ENCODE results near the gene SORCS2.

Gene SORCS2

DNA sequence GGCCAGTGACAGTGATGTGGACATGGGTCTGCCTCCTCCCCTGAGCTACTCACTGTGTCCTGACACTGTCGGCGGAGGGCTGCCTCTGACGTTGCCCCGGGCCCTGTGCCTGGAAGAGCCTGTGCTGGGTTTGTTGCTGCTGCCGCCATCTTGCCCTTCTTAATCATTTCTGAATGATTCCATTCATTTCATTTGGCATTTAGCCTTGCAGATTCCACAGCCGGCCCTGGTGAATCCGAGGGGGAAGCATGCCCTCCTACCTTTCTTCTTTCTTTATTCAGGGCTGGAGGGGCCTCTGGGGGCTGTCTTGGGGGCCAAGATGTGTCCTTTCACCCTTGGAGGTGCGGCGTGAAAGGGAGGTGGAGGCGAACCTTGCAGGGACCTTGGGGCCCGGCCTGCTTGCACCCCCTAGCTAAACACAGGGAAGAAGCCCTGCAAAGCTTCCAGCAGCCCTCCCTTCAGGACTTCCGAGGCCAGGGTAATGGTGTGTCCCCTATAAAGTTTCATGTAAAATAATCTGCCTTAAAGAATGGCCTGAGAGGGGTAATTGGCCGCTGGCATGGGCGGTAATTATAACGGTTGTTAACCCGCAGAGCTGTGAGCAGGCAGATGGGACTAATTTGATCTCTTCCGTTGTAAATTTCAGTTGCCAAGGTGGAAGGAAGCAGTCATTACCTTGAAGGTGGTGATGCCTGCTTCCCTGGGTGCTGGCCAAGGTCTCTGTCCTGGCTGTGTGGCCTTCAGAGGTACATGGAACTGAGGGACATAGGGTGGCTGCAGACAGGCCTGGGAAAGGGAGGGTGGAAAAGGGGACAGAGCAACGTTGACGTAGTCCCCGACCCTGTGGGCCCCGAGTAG lies 150.1 kb downstream of the SORCS2 start:
- no peak for DNase-seq

DNA sequence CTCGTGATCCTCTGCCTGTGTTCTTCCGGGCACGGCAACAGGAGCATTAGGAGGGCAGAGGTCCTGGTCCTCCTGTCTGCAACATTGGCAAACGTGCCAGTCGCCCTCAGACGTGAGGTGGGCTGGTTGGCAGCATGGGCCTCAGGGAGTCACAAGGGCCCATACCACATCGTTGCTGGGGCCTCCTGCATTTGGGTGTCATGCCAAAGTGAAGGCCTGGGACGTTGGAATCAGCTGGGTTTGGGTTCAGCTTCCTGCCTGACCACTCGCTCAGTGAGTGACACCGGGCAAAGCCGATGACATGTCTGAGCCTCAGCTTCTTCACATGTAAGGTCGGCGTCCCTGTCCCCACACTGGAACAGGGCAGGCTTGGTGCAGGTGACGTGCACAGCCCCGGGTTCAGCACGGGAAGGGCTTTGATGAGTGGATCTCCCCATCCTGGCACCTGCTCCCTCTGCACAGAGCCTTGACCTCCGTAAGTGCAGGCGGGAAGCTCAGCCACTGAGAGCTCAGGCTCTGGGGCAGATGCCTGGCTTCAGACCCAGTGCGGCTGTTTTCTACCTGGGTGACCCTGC lies 150.8 kb downstream of the SORCS2 start:
- no peak for DNase-seq

- no peak for DNase-seq
Observed at GRCh38 chr4:7343950-7344349, 151.6 kb downstream of the SORCS2 start.

GRCh38 chr4:7344636-7345155 lies 152.4 kb downstream of the SORCS2 start:
- no peak for DNase-seq

GRCh38 chr4:7347981-7348380 lies 155.6 kb downstream of the SORCS2 start:
- no peak for DNase-seq

GRCh38 chr4:7348946-7349900 lies 156.9 kb downstream of the SORCS2 start:
- no peak for DNase-seq

- no peak for DNase-seq
Observed at GRCh38 chr4:7350396-7350795, 158.1 kb downstream of the SORCS2 start.

DNA sequence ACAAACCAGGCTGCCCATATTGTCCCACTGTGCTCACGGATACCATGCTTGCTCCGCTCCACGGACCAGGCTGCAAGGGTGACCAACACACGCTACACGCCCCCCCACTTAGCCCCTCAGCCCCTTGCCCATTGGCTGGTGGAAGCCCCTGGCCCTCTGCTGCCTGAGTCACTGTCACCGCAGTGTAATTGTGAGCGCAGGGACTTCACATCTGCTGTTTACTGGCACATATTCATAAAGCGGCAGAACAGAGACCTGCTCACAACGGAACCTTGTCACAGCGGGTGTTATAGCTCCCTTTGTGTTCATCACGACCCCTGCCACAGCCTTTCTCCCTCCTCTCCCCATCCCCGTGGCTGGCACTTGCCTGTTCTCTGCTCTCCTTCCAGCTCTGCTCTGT lies 158.7 kb downstream of the SORCS2 start:
- no peak for DNase-seq

GRCh38 chr4:7352486-7352885 lies 160.1 kb downstream of the SORCS2 start:
- no peak for DNase-seq

DNA sequence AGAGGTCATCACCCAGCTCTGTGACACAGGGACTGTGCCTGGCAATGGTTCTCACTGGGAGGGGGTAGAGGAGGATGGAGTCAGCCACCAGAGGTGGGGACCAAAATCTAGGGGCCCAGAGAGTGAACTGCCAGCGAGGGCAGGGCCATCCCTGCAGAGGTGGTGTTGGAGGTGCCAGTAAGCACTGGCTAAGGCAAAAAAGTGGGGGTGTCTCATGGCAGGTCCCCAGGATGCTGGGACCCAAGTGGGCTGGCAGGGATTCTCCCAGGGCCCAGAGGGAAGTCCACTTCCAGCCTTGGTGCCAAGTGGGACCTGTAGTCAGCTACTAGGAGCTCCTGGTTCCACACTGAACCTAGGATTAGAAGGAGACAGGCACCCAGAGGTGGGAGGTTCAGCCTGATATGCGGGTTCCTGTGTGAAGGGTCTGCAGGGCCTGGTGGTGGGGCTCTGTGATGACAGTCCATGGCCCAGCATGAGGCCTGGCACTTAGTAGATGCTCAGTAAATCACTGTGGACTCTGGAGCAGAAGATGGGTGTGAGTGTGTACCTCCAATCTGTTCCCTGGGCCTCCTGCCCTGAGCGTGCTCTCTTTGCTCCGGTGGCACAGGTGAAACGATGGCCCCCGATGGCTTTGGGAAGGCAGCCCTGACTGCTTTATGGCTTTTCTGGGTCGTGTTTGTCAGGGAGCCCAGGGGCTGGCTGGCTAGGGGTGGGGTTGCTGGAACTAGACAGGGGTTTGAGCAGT lies 160.9 kb downstream of the SORCS2 start:
- DNase-seq = no peak

DNA sequence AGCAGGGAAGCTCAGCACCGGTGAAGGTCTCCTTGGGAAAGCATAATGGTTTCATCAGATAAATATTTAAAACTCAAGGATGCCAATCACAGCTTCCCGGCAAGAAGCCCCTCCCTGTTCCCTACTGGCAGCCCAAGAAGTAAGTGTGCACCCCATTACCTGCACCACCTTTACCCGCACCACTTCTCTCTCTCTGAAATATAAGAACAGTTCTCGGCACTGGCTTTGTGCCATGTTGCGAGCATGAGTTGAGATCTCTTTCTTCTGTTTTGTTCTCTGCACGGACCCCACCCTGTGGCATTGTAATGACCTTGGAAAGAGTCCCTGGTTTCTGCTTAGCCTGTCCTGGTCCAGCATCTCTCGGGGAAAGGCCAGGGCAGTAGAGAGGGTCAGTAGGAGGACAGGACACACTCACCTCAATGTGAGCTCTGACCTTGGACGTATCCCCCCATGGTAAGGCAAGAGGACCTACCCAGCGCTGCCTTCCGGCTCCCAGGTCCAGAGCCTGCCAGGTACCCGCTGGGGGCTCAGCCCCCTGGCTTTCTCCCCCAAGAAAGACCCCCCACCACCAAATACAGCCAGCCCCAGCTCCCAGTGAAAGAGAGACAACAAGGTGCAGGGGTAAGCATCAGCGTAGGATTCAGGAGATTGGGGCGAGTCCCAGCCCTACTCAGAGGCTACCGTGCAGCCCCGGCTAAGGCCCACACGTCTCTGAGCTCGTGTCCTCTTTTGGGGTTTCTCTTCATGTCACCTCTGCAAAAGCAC lies 161.7 kb downstream of the SORCS2 start:
- no peak for DNase-seq

- DNase-seq = no peak
Observed at GRCh38 chr4:7354927-7355326, 162.6 kb downstream of the SORCS2 start.

GRCh38 chr4:7355795-7356194 lies 163.5 kb downstream of the SORCS2 start:
- DNase-seq = no peak

- DNase-seq = no peak
Observed at GRCh38 chr4:7356667-7357310, 164.5 kb downstream of the SORCS2 start.

GRCh38 chr4:7357323-7357722 lies 165.0 kb downstream of the SORCS2 start:
- no peak for DNase-seq

- DNase-seq = no peak
Observed at GRCh38 chr4:7358100-7358735, 165.9 kb downstream of the SORCS2 start.

DNA sequence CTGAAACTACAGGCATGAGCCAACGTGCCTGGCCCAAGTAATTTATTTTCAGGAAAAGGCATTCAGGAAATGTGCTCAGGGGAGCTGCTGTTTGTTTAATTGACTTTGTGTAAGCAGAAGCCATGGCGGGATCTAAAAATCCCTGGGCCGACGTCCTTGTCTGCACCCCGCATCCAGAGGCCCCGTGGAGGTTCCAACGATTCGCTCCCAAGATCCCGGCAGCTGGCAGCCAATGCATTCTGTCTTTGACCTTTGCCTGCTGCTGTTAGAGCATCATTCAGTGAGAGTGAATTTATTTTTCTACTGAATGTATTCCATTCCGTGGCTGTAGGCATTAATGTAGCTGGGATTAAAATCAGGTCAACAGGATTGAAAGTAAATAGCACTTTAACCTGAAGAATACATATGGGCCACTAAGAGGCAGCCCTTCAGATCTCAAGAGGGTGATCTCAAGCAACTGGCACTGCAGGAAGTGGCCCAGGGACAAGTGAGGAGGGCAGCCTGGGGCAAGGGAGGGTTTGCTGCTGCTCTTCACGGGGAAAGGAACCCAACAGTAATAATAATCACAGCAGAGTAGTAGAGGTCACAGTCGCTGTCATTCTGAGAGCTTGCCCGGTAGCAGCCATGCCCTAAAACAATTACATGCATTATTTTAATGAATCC lies 167.2 kb downstream of the SORCS2 start:
- DNase-seq = no peak

DNA sequence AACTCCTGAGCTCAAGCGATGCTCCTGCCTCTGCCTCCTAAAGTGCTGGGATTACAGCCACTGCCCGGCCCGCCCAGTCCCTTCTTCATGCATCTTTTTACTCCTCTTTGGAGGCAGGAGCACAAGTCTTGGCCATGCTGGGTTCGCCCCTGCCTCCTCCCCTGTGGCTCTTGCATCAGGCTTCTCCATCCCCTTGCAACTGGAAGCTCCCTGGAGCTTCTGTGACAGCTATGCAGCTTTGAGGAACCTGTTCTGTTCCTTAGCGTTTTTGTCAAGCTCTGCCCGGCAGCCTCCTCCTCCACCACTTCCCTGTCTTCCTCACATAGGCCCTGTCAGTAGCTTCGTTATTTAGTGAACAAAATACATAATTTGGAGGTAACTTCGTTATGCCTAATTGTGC lies 168.5 kb downstream of the SORCS2 start:
- DNase-seq = no peak

GRCh38 chr4:7361280-7361895 lies 169.1 kb downstream of the SORCS2 start:
- no peak for DNase-seq

DNA sequence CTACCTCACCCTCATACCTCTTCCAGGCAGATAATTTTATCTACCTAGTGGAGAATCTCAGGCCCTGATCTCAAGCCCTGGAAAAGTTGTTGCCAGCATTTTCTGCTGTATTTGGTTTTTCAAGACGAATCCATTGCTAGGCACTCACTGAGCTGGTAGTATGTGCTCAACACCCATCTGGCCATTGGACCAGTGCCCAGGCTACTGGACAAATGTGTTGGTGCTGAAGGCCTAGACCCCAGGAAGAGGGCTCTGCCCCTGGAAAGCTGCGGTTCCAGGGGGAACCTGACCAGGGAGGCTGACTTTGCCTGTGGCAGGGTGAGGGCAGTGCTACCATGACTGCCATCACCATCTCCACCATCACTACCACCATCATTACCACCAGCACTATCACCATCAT lies 170.0 kb downstream of the SORCS2 start:
- no peak for DNase-seq
